Stimulated activated naive CD4-positive, alpha-beta T cell (primary cell): ENCODE data around the gene DBT.

ENCODE experiments used
- DNase-seq, 6 experiments: peaks; one replicate each; lab custom pipeline; 2025; lab: John Stamatoyannopoulos, UW

The DBT gene

GRCh38 chr1:100198596-100198995, 51.0 kb downstream of the DBT start:
- no peak for DNase-seq

GRCh38 chr1:100188617-100189016, 61.0 kb downstream of the DBT start:
- no peak for DNase-seq

GRCh38 chr1:100187912-100188311, 61.7 kb downstream of the DBT start:
- DNase-seq: no peak

GRCh38 chr1:100184536-100184935, 65.1 kb downstream of the DBT start:
- DNase-seq: no peak

- DNase-seq: no peak
Observed at GRCh38 chr1:100183370-100183769, 66.3 kb downstream of the DBT start.

- DNase-seq: no peak
Observed at GRCh38 chr1:100178091-100178490, 71.5 kb downstream of the DBT start, which contains the start of gene LRRC39. Gene LRRC39 (minus strand): TSS chr1:100178256. CDS start chr1:100168516, 9,740 bp downstream.

GRCh38 chr1:100177295-100178041, 72.2 kb downstream of the DBT start:
- DNase-seq: no peak

GRCh38 chr1:100168051-100168450, 81.6 kb downstream of the DBT start:
- no peak for DNase-seq

GRCh38 chr1:100164702-100165101, 84.9 kb downstream of the DBT start:
- no peak for DNase-seq

GRCh38 chr1:100164216-100164615, 85.4 kb downstream of the DBT start:
- DNase-seq: no peak

- no peak for DNase-seq
Observed at GRCh38 chr1:100162881-100163280, 86.8 kb downstream of the DBT start.

- no peak for DNase-seq
Observed at GRCh38 chr1:100152271-100152670, 97.4 kb downstream of the DBT start.

- DNase-seq: no peak
Observed at GRCh38 chr1:100151679-100152078, 98.0 kb downstream of the DBT start.

GRCh38 chr1:100147875-100148274, 101.8 kb downstream of the DBT start:
- DNase-seq: no peak

- DNase-seq: no peak
Observed at GRCh38 chr1:100146958-100147357, 102.7 kb downstream of the DBT start.

- DNase-seq: no peak
Observed at GRCh38 chr1:100145116-100145515, 104.5 kb downstream of the DBT start.

GRCh38 chr1:100142343-100142742, 107.3 kb downstream of the DBT start:
- no peak for DNase-seq

GRCh38 chr1:100141192-100141591, 108.4 kb downstream of the DBT start:
- DNase-seq: no peak

- no peak for DNase-seq
Observed at GRCh38 chr1:100137602-100138001, 112.0 kb downstream of the DBT start.
